Neural progenitor cell (in vitro differentiated cells): ENCODE data around the gene NHLH1. TPM values are rescaled to one million over a fixed set of nuclear protein-coding genes. Genes with fewer than 3 reads are reported as not detected.

Experiments
- DNase-seq: peaks from one replicate; pipeline ENCODE4 v3.0.0-alpha.2; 2016; ENCODE audit warnings: low spot score
- H2AFZ ChIP-seq: fragments of 200-600 bp; sonication (generic); replicated peaks from 2 replicates; pipeline ENCODE4 v1.6.1; 2016; ENCODE audit warnings: antibody characterized with exemption
- H3F3A ChIP-seq: fragments of 200-600 bp; sonication (generic); 2 replicates; pipeline ENCODE4 v1.6.1; 2016; ENCODE audit warnings: antibody characterized with exemption, low read depth
- H3K27ac ChIP-seq: fragments of 200-600 bp; sonication (generic); 2 replicates; pipeline ENCODE4 v1.5.1; 2016; ENCODE audit warnings: mild to moderate bottlenecking
- H3K27me3 ChIP-seq: fragments of 200-600 bp; sonication (generic); 2 replicates; pipeline ENCODE4 v1.6.1; 2016; ENCODE audit warnings: mild to moderate bottlenecking, moderate library complexity
- H3K36me3 ChIP-seq: fragments of 200-600 bp; sonication (generic); 2 replicates; pipeline ENCODE4 v1.5.1; 2016
- H3K4me1 ChIP-seq: fragments of 200-600 bp; sonication (generic); 2 replicates; pipeline ENCODE4 v1.6.1; 2016; ENCODE audit warnings: mixed run types
- H3K4me2 ChIP-seq: fragments of 200-600 bp; sonication (generic); 2 replicates; pipeline ENCODE4 v1.6.1; 2016
- H3K4me3 ChIP-seq: fragments of 200-600 bp; sonication (generic); 2 replicates; pipeline ENCODE4 v1.5.1; 2016
- H3K79me2 ChIP-seq: fragments of 200-600 bp; sonication (generic); 2 replicates; pipeline ENCODE4 v1.6.1; 2016; ENCODE audit warnings: low read depth
- H3K9ac ChIP-seq: fragments of 200-600 bp; sonication (generic); 2 replicates; pipeline ENCODE4 v1.6.1; 2016
- H3K9me3 ChIP-seq: fragments of 200-600 bp; sonication (generic); 2 replicates; pipeline ENCODE4 v1.5.1; 2016; ENCODE audit warnings: low read depth
- H4K20me1 ChIP-seq: fragments of 200-600 bp; sonication (generic); 2 replicates; pipeline ENCODE4 v1.6.1; 2016; ENCODE audit warnings: low read depth
- H3K27ac Mint-ChIP-seq: 3 replicates; pipeline ENCODE4 v1.8.0; 2021; ENCODE audit warnings: mixed read lengths
- H3K27me3 Mint-ChIP-seq: 2 replicates; pipeline ENCODE4 v1.8.0; 2022; ENCODE audit warnings: low read depth, mild to moderate bottlenecking, inconsistent platforms, moderate library complexity, mixed read lengths; ENCODE audit not compliant: insufficient read depth
- H3K36me3 Mint-ChIP-seq: 3 replicates; pipeline ENCODE4 v1.8.0; 2021; ENCODE audit warnings: mixed read lengths
- H3K4me1 Mint-ChIP-seq: 3 replicates; pipeline ENCODE4 v1.8.0; 2021; ENCODE audit warnings: mixed read lengths
- H3K4me3 Mint-ChIP-seq: 3 replicates; pipeline ENCODE4 v1.8.0; 2021; ENCODE audit warnings: mild to moderate bottlenecking, moderate library complexity, mixed read lengths
- H3K9me3 Mint-ChIP-seq: 3 replicates; pipeline ENCODE4 v1.8.0; 2020; ENCODE audit warnings: mixed read lengths
- EZH2 ChIP-seq: fragments of 200-600 bp; sonication (generic); IDR thresholded peaks from 2 replicates; pipeline ENCODE4 v1.6.1; 2017; ENCODE audit warnings: antibody characterized with exemption, mild to moderate bottlenecking, moderate library complexity
- EZH2phosphoT487 ChIP-seq: fragments of 200-600 bp; sonication (generic); IDR thresholded peaks from 2 replicates; pipeline ENCODE4 v1.6.1; 2017; ENCODE audit warnings: antibody characterized with exemption
- total RNA-seq: library from RNA; depleted of rRNA; stranded (reverse); fragments of >200 nt; gene quantifications from 2 replicates; pipeline ENCODE4 v1.2.3, GENCODE V29; 2015; ENCODE audit warnings: low replicate concordance
- TF ChIP-seq, protein P1 (sequence below): fragments of 200-600 bp; sonication (generic); IDR thresholded peaks from 2 replicates; pipeline ENCODE4 v1.5.1; 2017; ENCODE audit warnings: antibody characterized with exemption, mild to moderate bottlenecking

The NHLH1 gene
- total RNA-seq, 1 donor from 2014 or later: 0.07 TPM

DNA sequence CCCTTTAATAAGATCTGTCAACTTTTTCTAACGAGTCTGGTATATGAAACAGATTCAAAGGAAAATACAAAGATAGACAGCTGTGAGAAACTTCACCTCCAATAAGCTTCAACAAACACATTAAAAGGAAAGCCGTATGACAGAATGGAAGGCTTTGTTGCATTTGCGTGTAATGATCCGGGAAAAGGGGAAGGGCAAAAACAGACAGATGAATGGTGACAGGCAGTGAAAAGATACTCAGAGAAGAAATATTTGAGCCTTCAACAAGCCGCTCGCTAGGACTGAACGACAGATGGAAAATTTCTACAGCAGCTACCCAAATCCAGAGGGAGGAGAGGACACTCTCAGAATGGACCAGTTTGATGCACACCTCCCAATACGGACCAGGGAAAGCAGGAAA, 38.7 kb upstream of the NHLH1 start:
- TF ChIP-seq, protein P1, sequence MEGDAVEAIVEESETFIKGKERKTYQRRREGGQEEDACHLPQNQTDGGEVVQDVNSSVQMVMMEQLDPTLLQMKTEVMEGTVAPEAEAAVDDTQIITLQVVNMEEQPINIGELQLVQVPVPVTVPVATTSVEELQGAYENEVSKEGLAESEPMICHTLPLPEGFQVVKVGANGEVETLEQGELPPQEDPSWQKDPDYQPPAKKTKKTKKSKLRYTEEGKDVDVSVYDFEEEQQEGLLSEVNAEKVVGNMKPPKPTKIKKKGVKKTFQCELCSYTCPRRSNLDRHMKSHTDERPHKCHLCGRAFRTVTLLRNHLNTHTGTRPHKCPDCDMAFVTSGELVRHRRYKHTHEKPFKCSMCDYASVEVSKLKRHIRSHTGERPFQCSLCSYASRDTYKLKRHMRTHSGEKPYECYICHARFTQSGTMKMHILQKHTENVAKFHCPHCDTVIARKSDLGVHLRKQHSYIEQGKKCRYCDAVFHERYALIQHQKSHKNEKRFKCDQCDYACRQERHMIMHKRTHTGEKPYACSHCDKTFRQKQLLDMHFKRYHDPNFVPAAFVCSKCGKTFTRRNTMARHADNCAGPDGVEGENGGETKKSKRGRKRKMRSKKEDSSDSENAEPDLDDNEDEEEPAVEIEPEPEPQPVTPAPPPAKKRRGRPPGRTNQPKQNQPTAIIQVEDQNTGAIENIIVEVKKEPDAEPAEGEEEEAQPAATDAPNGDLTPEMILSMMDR: no peak
- TF ChIP-seq EZH2 (no peak), EZH2phosphoT487 (no peak)

DNA sequence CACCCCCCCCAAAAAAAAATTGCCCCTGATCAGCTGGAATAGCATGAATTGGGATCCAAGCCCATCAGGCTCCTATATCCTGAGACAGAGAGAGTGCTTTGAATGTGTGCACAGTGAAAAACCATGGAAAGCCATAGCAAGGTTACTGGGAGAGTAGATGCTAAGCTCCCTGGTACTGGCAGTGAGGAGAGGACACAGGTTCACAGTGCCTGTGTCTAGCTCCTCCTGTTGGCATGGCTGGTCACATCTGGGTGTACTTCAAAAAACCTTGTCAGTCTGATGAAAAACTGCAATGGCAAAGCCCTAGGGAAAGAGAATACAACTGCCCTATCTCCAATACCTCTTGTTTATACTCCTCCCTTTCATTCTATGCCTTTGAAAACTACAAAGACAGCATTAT, 36.8 kb upstream of the NHLH1 start:
- Histone ChIP-seq H3K4me2 (no peak overlapping the region), H3K36me3 (peaks cover 14% of the 10 kb centered on the region), H3K79me2 (no peaks in the 10 kb centered on the region), H3K4me3 (no peak overlapping the region), H3K9ac (no peak overlapping the region), H3K4me1 (no peaks in the 10 kb centered on the region), H3F3A (peaks cover 3% of the 10 kb centered on the region), H2AFZ (no peak overlapping the region), H3K27me3 (no peaks in the 10 kb centered on the region), H3K27ac (no peak overlapping the region), H4K20me1 (no peaks in the 10 kb centered on the region), H3K9me3 (no peaks in the 10 kb centered on the region)
- Mint-ChIP-seq H3K9me3 (no peaks in the 10 kb centered on the region), H3K27ac (no peak overlapping the region), H3K27me3 (no peaks in the 10 kb centered on the region), H3K4me3 (no peak overlapping the region), H3K4me1 (peaks cover 9% of the 10 kb centered on the region), H3K36me3 (peaks cover 33% of the 10 kb centered on the region)
- DNase-seq: no peak
- no peak for TF ChIP-seq EZH2phosphoT487
- TF ChIP-seq, protein P1: no peak
- no peak for TF ChIP-seq EZH2

More for the DNA sequence above, 38.7 kb upstream of the NHLH1 start:
- no peaks in the 10 kb centered on the region for H3K27me3 ChIP-seq
- H3K4me1 ChIP-seq: no peaks in the 10 kb centered on the region
- H3K4me3 ChIP-seq: no peak overlapping the region
- peaks cover 3% of the 10 kb centered on the region for H3F3A ChIP-seq
- H3K27ac ChIP-seq: no peak overlapping the region
- no peaks in the 10 kb centered on the region for H3K79me2 ChIP-seq
- Mint-ChIP-seq H3K4me1 (peaks cover 9% of the 10 kb centered on the region), H3K27ac (no peak overlapping the region), H3K4me3 (no peak overlapping the region), H3K36me3 (peaks cover 39% of the 10 kb centered on the region), H3K27me3 (no peaks in the 10 kb centered on the region), H3K9me3 (no peaks in the 10 kb centered on the region)
- DNase-seq: no peak
- H3K36me3 ChIP-seq: peaks cover 26% of the 10 kb centered on the region
- no peaks in the 10 kb centered on the region for H4K20me1 ChIP-seq
- H2AFZ ChIP-seq: no peak overlapping the region
- H3K9ac ChIP-seq: no peak overlapping the region
- H3K4me2 ChIP-seq: no peak overlapping the region
- H3K9me3 ChIP-seq: no peaks in the 10 kb centered on the region

DNA sequence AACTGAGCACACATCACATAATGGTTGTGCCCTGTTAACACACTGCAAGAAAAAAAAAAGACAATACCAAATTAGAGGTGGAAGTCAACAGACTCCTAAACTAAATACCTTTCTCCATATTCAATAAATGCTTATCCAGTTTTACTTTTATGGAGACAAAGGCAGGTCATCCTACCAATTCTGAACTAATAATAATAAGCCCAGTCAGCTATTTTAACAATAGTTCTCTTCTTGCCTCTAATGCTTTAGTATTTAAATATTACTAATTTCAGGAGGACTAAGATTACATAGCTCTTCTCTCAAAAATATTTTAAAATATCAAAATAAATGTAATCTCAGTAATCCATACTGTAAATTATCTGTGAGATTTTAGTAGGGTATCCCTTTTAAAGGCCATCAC, 34.4 kb upstream of the NHLH1 start:
- H3K36me3 Mint-ChIP-seq: peaks cover 28% of the 10 kb centered on the region
- Histone ChIP-seq H3K4me2 (no peak overlapping the region), H3K79me2 (peaks cover 9% of the 10 kb centered on the region), H3F3A (peaks cover 3% of the 10 kb centered on the region), H3K9ac (no peak overlapping the region), H3K4me1 (no peaks in the 10 kb centered on the region), H2AFZ (no peak overlapping the region), H3K4me3 (no peak overlapping the region), H3K27ac (no peak overlapping the region), H3K36me3 (peaks cover 13% of the 10 kb centered on the region), H3K27me3 (no peaks in the 10 kb centered on the region), H4K20me1 (peaks cover 7% of the 10 kb centered on the region), H3K9me3 (no peaks in the 10 kb centered on the region)
- H3K27me3 Mint-ChIP-seq: no peaks in the 10 kb centered on the region
- no peak for DNase-seq
- H3K27ac Mint-ChIP-seq: no peak overlapping the region
- H3K4me1 Mint-ChIP-seq: peaks cover 9% of the 10 kb centered on the region
- no peak overlapping the region for H3K4me3 Mint-ChIP-seq
- TF ChIP-seq, protein P1: no peak
- no peak for TF ChIP-seq EZH2phosphoT487
- TF ChIP-seq EZH2: no peak
- H3K9me3 Mint-ChIP-seq: no peaks in the 10 kb centered on the region

DNA sequence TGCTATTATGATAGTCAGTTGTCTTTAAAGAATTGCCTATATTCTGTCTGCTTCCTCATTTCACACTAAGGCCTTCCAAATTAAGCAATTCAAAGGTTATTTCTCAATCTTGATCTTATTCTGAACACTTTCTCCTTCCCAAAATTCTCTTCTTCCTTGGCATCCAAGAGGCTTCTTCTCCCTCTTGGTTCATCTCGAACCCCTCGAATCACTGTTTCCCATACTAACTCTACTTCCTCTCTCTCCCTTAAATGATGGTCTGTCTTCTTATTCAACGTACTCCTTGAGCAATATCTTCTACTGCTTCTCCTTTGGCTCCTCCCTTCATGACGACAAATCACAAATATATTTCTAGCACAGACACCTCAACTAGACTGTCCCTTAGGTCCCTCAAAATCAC, 28.3 kb upstream of the NHLH1 start:
- H3K79me2 ChIP-seq: peaks cover 60% of the 10 kb centered on the region
- no peak overlapping the region for H3K9ac ChIP-seq

More for the DNA sequence above, 28.3 kb upstream of the NHLH1 start:
- Histone ChIP-seq H2AFZ (no peak overlapping the region), H3K27ac (no peak overlapping the region), H3K36me3 (no peaks in the 10 kb centered on the region), H3K4me3 (no peak overlapping the region), H3K4me1 (peaks cover 11% of the 10 kb centered on the region), H3K9me3 (no peaks in the 10 kb centered on the region), H3K4me2 (no peak overlapping the region), H3K27me3 (no peaks in the 10 kb centered on the region), H3F3A (no peaks in the 10 kb centered on the region), H4K20me1 (peaks cover 23% of the 10 kb centered on the region)
- peaks cover 19% of the 10 kb centered on the region for H3K36me3 Mint-ChIP-seq
- no peaks in the 10 kb centered on the region for H3K9me3 Mint-ChIP-seq
- H3K4me1 Mint-ChIP-seq: peaks cover 21% of the 10 kb centered on the region
- no peak overlapping the region for H3K4me3 Mint-ChIP-seq
- TF ChIP-seq EZH2: no peak
- TF ChIP-seq, protein P1: no peak
- TF ChIP-seq EZH2phosphoT487: no peak
- DNase-seq: no peak
- H3K27ac Mint-ChIP-seq: no peak overlapping the region
- H3K27me3 Mint-ChIP-seq: peaks cover 2% of the 10 kb centered on the region
